ENCODE measurements around the gene SLC6A13. TPM values are rescaled to one million over a fixed set of nuclear protein-coding genes. Genes with fewer than 3 reads are reported as not detected.

SLC6A13 gene
- total RNA-seq, 1 experiment from 2014 or later: not detected

DNA sequence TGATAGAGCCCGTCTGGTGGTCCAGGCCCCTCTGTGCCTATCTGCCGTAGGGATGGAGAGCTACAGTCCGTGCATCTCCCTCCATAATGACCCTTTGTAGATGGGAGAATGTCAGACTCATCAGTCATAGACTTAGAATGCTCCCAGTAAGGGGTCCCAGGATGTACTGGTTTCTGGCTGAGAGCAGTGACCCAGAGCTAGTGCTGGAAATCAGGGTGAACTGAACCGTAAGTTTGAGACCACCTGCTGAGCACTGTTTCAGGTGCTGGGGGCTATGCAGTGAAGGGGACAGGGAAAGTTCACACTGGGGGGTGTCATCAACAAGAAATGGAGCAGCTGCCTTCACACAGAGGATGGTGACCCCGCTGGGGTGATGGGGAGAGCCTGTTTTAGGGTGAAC lies 82.8 kb downstream of the SLC6A13 start:
- Histone ChIP-seq H3K14ac (ENCODE audit: insufficient read depth, low read length) (no peak overlapping the region), H3K56ac (ENCODE audit: insufficient read length, low read depth, low read length) (no peak overlapping the region), H3K79me1 (ENCODE audit: insufficient read depth, low read depth, low read length, poor library complexity, severe bottlenecking) (no peaks in the 10 kb centered on the region), H3K23me2 (ENCODE audit: insufficient read length, low read depth, low read length, poor library complexity, severe bottlenecking) (no peaks in the 10 kb centered on the region), H2BK15ac (ENCODE audit: low read depth, low read length) (no peak overlapping the region), H3K18ac (ENCODE audit: insufficient read length, low read depth, low read length) (no peak overlapping the region), H3K23ac (ENCODE audit: insufficient read length, low read depth, low read length) (no peak overlapping the region), H2AK5ac (ENCODE audit: insufficient read length, low read length) (no peak overlapping the region), H4K91ac (ENCODE audit: insufficient read length, low read depth, low read length) (no peak overlapping the region), H3T11ph (ENCODE audit: low read length) (no peak overlapping the region), H3K9ac (ENCODE audit: extremely low read depth, insufficient read length, low read length) (no peak overlapping the region), H3K27ac (ENCODE audit: insufficient read length, low read depth, low read length) (no peak overlapping the region), H3K4ac (ENCODE audit: low read depth, low read length) (no peak overlapping the region), H2BK12ac (ENCODE audit: insufficient read length, low read depth, low read length) (peak overlapping the region; percentile 36), H3K79me2 (ENCODE audit: insufficient read depth, low read length) (no peaks in the 10 kb centered on the region), H2BK120ac (ENCODE audit: low read depth, low read length, poor library complexity, severe bottlenecking) (no peak overlapping the region), H3K27me3 (ENCODE audit: insufficient read depth, low read length) (no peaks in the 10 kb centered on the region), H3K4me2 (ENCODE audit: insufficient read depth, insufficient read length, low read length) (no peak overlapping the region), H4K20me1 (ENCODE audit: control insufficient read depth, insufficient read depth, insufficient read length) (no peaks in the 10 kb centered on the region), H4K8ac (replicated peaks; ENCODE audit: insufficient read length, low read depth, low read length) (no peak overlapping the region), H4K5ac (ENCODE audit: insufficient read length, low read depth, low read length) (no peak overlapping the region), H3K9me3 (ENCODE audit: control insufficient read depth, low read depth, low read length) (no peaks in the 10 kb centered on the region), H3K4me1 (ENCODE audit: insufficient read depth, low read length) (peaks cover 4% of the 10 kb centered on the region; the same call in 1 of the 2 replicates), H2AFZ (ENCODE audit: low read length) (no peak overlapping the region), H2BK5ac (ENCODE audit: insufficient read length, low read length) (no peak overlapping the region), H2BK20ac (ENCODE audit: low read depth, low read length, poor library complexity, severe bottlenecking) (no peak overlapping the region)
- Mint-ChIP-seq H3K4me3 (no peak overlapping the region), H3K36me3 (ENCODE audit: insufficient read depth in 1 of 3, low read depth in 3 of 3) (no peaks in the 10 kb centered on the region; a peak in 1 of 7 replicates), H3K9me3 (no peaks in the 10 kb centered on the region), H3K4me1 (peaks cover 19 to 35% of the 10 kb centered on the region in 2 experiments), H3K27ac (no peak overlapping the region), H3K27me3 (ENCODE audit: low read depth) (peaks cover 4% of the 10 kb centered on the region)
- TF ChIP-seq, protein P1, sequence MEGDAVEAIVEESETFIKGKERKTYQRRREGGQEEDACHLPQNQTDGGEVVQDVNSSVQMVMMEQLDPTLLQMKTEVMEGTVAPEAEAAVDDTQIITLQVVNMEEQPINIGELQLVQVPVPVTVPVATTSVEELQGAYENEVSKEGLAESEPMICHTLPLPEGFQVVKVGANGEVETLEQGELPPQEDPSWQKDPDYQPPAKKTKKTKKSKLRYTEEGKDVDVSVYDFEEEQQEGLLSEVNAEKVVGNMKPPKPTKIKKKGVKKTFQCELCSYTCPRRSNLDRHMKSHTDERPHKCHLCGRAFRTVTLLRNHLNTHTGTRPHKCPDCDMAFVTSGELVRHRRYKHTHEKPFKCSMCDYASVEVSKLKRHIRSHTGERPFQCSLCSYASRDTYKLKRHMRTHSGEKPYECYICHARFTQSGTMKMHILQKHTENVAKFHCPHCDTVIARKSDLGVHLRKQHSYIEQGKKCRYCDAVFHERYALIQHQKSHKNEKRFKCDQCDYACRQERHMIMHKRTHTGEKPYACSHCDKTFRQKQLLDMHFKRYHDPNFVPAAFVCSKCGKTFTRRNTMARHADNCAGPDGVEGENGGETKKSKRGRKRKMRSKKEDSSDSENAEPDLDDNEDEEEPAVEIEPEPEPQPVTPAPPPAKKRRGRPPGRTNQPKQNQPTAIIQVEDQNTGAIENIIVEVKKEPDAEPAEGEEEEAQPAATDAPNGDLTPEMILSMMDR (conservative IDR thresholded peaks at IDR 0.05): no peak
- no CpG with 5 or more reads among the region's 5 CpGs for WGBS (ENCODE audit: extremely low coverage, insufficient read length, low lambda C conversion rate)
- no peak for DNase-seq

All from H9 (cell line).